DND-41 (cell line): ENCODE results near the gene ACOXL.

Source experiments
- ATAC-seq: fragments of 200-7000 bp; cut with Tn5 transposase; 3 replicates; pipeline ENCODE4 v1.9.1; 2021; ENCODE audit warnings: low read depth; ENCODE audit not compliant: insufficient read depth
- DNase-seq: peaks from one replicate; pipeline ENCODE4 v3.0.0-alpha.2; 2020
- H2AFZ ChIP-seq: 2 replicates; pipeline ENCODE4 v1.6.0; 2012; ENCODE audit warnings: low read depth, low read length
- H3K27ac ChIP-seq: 2 replicates; pipeline ENCODE4 v1.5.1; 2012; ENCODE audit warnings: low read length, inconsistent platforms
- H3K27me3 ChIP-seq: fragments of 200-600 bp; sonication (generic); 2 replicates; pipeline ENCODE4 v1.6.0; 2012; ENCODE audit warnings: low read length, mild to moderate bottlenecking, inconsistent platforms; ENCODE audit not compliant: insufficient read depth, poor library complexity
- H3K36me3 ChIP-seq: 2 replicates; pipeline ENCODE4 v1.5.1; 2012; ENCODE audit warnings: low read length, inconsistent platforms; ENCODE audit not compliant: insufficient read depth
- H3K4me1 ChIP-seq: 2 replicates; pipeline ENCODE4 v1.5.1; 2012; ENCODE audit warnings: mild to moderate bottlenecking, low read length; ENCODE audit not compliant: insufficient read depth
- H3K4me2 ChIP-seq: 2 replicates; pipeline ENCODE4 v1.6.0; 2012; ENCODE audit warnings: mild to moderate bottlenecking, moderate library complexity, low read length, inconsistent platforms; ENCODE audit not compliant: insufficient read depth
- H3K4me3 ChIP-seq, 2 experiments: fragments of 200-600 bp in 1 of 2; shearing (Covaris generic) in 1 of 2; 2 replicates each; pipeline ENCODE4 v1.5.1; 2012 to 2016; ENCODE audit warnings: inconsistent platforms in 2 of 2, low read length in 2 of 2, mild to moderate bottlenecking in 2 of 2, low read depth in 1 of 2, moderate library complexity in 1 of 2
- H3K79me2 ChIP-seq: 2 replicates; pipeline ENCODE4 v1.6.0; 2012; ENCODE audit warnings: low read length, inconsistent platforms; ENCODE audit not compliant: insufficient read depth
- H3K9ac ChIP-seq: 2 replicates; pipeline ENCODE4 v1.6.0; 2012; ENCODE audit warnings: low read depth, mild to moderate bottlenecking, inconsistent platforms, low read length, moderate library complexity
- H3K9me3 ChIP-seq: 2 replicates; pipeline ENCODE4 v1.5.1; 2012; ENCODE audit warnings: low read length, moderate library complexity, mild to moderate bottlenecking, inconsistent platforms; ENCODE audit not compliant: insufficient read depth, severe bottlenecking
- H4K20me1 ChIP-seq: 2 replicates; pipeline ENCODE4 v1.6.0; 2012; ENCODE audit warnings: low read length; ENCODE audit not compliant: insufficient read depth
- EZH2 ChIP-seq: IDR thresholded peaks from 3 replicates; pipeline ENCODE4 v1.6.1; 2012; ENCODE audit warnings: borderline replicate concordance, low read depth, mild to moderate bottlenecking, moderate library complexity, low read length, inconsistent platforms; ENCODE audit not compliant: severe bottlenecking
- TF ChIP-seq, protein P1 (sequence below): IDR thresholded peaks from 2 replicates; pipeline ENCODE4 v1.5.1; 2012; ENCODE audit warnings: borderline replicate concordance, low read length, moderate library complexity, mild to moderate bottlenecking; ENCODE audit not compliant: poor library complexity, severe bottlenecking; ENCODE audit errors: extremely low read depth

Gene ACOXL

DNA sequence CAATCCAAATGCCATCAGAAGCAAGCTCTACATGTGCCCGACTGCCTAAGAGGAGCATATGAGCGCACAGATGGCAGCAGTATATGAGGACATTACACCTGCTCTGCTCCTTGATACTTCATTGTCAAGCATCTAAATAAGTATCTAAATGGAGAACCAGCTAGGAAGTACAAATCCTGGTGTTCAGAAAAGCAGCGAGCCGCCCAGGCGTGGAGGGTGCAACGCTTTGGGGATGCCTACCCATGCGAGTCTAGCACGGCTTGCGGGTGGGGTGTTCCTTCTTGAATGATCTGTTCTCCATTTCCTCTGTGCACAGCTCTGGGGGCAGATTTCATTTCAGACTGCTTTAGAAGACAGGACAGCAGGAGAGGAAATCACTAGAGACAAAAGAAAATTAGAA is 325.3 kb downstream of the ACOXL start:
- H3K4me3 ChIP-seq = no peak overlapping the region
- TF ChIP-seq, protein P1, sequence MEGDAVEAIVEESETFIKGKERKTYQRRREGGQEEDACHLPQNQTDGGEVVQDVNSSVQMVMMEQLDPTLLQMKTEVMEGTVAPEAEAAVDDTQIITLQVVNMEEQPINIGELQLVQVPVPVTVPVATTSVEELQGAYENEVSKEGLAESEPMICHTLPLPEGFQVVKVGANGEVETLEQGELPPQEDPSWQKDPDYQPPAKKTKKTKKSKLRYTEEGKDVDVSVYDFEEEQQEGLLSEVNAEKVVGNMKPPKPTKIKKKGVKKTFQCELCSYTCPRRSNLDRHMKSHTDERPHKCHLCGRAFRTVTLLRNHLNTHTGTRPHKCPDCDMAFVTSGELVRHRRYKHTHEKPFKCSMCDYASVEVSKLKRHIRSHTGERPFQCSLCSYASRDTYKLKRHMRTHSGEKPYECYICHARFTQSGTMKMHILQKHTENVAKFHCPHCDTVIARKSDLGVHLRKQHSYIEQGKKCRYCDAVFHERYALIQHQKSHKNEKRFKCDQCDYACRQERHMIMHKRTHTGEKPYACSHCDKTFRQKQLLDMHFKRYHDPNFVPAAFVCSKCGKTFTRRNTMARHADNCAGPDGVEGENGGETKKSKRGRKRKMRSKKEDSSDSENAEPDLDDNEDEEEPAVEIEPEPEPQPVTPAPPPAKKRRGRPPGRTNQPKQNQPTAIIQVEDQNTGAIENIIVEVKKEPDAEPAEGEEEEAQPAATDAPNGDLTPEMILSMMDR = no peak
- no peak for TF ChIP-seq EZH2
- H2AFZ ChIP-seq = no peak overlapping the region
- H3K9ac ChIP-seq = no peak overlapping the region
- no peak overlapping the region for H3K4me2 ChIP-seq
- H3K4me1 ChIP-seq = no peaks in the 10 kb centered on the region
- H3K27ac ChIP-seq = no peak overlapping the region
- H3K9me3 ChIP-seq = peaks cover 3% of the 10 kb centered on the region
- H3K79me2 ChIP-seq = no peaks in the 10 kb centered on the region
- no peak for DNase-seq
- no peaks in the 10 kb centered on the region for H3K27me3 ChIP-seq
- no peaks in the 10 kb centered on the region for H4K20me1 ChIP-seq
- H3K36me3 ChIP-seq = no peaks in the 10 kb centered on the region
- no peak for ATAC-seq

DNA sequence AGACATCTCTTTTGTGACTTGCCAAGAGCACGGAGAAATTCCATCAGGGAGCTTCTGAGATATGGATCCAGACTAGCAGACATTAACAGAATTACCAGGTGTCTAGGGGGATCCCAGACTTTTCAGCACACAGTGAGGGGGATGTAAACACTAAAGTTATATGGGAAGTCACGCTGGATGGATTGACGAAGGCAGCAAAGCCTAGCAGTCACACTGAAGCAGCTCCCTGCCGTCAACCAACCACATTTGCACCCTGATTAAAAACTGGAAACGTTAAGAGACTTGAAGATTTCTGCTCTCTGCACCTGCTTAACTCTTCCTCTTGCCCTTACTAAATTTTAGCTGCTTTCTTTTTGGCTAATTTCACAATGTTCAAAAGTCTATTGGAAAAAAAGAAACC is 325.9 kb downstream of the ACOXL start:
- DNase-seq (no peak), ATAC-seq (no peak)
- Histone ChIP-seq H3K9me3 (peaks cover 3% of the 10 kb centered on the region), H3K79me2 (no peaks in the 10 kb centered on the region), H3K4me2 (no peak overlapping the region), H3K4me1 (no peaks in the 10 kb centered on the region), H3K9ac (no peak overlapping the region), H3K27ac (no peak overlapping the region), H3K4me3 (no peak overlapping the region), H4K20me1 (no peaks in the 10 kb centered on the region), H2AFZ (no peak overlapping the region), H3K27me3 (no peaks in the 10 kb centered on the region), H3K36me3 (no peaks in the 10 kb centered on the region)
- TF ChIP-seq, protein P1 = no peak
- TF ChIP-seq EZH2 = no peak

GRCh38 chr2:111061191-111061590 is 328.8 kb downstream of the ACOXL start:
- Histone ChIP-seq H3K27me3 (no peaks in the 10 kb centered on the region), H3K36me3 (no peaks in the 10 kb centered on the region), H3K4me3 (no peak overlapping the region), H2AFZ (no peak overlapping the region), H4K20me1 (no peaks in the 10 kb centered on the region), H3K79me2 (no peaks in the 10 kb centered on the region), H3K27ac (no peak overlapping the region), H3K9ac (no peak overlapping the region), H3K4me1 (no peaks in the 10 kb centered on the region), H3K4me2 (no peak overlapping the region), H3K9me3 (peaks cover 3% of the 10 kb centered on the region)
- no peak for TF ChIP-seq EZH2
- TF ChIP-seq, protein P1 = no peak
- ATAC-seq = no peak
- no peak for DNase-seq

DNA sequence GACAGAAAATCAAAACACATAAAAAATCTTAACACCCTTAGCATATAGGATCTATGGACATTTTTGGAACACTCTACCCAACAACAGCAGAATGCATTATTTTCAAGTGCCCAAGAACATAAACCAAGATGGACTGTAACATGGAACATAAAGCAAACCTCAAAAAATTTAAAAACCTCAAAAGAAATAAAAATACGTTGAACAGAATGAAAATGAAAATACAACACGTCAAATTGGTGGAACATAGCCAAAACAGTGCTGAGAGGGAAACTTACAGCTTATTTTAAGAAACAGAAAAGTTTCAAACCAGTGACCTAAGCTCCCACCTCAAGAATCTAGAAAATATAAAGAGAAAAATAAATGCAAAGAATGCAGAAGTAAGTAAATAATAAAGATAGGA is 330.0 kb downstream of the ACOXL start:
- Histone ChIP-seq H2AFZ (no peak overlapping the region), H3K4me1 (no peaks in the 10 kb centered on the region), H3K79me2 (no peaks in the 10 kb centered on the region), H3K36me3 (no peaks in the 10 kb centered on the region), H3K4me3 (no peak overlapping the region), H3K27ac (no peak overlapping the region), H4K20me1 (no peaks in the 10 kb centered on the region), H3K9me3 (peaks cover 3% of the 10 kb centered on the region), H3K4me2 (no peak overlapping the region), H3K9ac (no peak overlapping the region), H3K27me3 (no peaks in the 10 kb centered on the region)
- DNase-seq (no peak), ATAC-seq (no peak)
- no peak for TF ChIP-seq EZH2
- TF ChIP-seq, protein P1 = no peak
